HG03460 (cell line): ENCODE data around the gene HSP90B1.

Experiments
- ATAC-seq: cut with Tn5 transposase; IDR thresholded peaks from one replicate; pipeline ENCODE4 v1.9.1; 2021; ENCODE audit not compliant: unreplicated experiment

The HSP90B1 gene

GRCh38 chr12:103930034-103930786 lies at the start of gene HSP90B1:
TSS of gene HSP90B1 (plus strand) at chr12:103930410. CDS start at chr12:103930516, 106 bp downstream.
- ATAC-seq: peak; percentile 58

GRCh38 chr12:103881261-103881660 lies 48.9 kb upstream of the HSP90B1 start:
- no peak for ATAC-seq

GRCh38 chr12:103882861-103883596 lies 47.2 kb upstream of the HSP90B1 start:
- no peak for ATAC-seq

DNA sequence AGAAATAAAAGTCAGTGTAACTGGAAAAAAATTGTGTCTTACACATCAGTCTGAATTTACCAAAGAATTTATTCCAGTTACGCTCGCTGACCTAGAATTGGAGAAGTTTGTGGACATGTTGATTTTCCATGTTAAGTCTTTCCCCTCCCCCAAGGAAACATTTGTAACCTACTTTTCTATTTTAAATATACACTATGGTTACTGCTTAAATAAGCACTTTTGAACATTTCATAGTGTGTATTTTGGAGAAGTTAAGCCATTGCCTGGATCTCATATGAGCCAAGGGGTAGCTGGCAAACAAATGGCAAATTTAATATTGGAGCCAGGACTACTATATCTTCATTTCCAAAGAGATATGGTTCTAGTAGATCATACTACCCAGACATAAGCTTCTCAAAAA lies 46.3 kb upstream of the HSP90B1 start:
- no peak for ATAC-seq

GRCh38 chr12:103884316-103884715 lies 45.9 kb upstream of the HSP90B1 start:
- ATAC-seq: no peak

- ATAC-seq: no peak
These were observed 43.9 kb upstream of the HSP90B1 start for GRCh38 chr12:103886195-103886797.

DNA sequence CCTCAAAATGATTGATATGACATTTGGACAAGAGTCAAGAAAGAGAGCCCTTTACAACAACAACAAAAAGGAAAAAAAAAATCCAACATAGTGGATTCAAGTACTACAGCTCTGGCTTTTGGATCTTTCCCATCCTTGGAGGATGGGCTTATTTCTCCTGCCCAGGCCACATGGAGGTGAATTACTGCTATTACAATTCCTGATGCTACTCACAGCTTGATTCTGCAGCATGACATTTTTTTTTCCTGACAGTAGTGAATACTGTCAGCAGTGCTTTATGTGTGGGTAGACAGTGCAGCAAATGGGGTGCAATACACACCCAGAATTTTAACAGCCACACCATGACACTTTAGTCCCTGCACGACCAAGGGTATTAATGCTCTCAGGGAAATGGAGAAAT lies 42.5 kb upstream of the HSP90B1 start:
- ATAC-seq: no peak

DNA sequence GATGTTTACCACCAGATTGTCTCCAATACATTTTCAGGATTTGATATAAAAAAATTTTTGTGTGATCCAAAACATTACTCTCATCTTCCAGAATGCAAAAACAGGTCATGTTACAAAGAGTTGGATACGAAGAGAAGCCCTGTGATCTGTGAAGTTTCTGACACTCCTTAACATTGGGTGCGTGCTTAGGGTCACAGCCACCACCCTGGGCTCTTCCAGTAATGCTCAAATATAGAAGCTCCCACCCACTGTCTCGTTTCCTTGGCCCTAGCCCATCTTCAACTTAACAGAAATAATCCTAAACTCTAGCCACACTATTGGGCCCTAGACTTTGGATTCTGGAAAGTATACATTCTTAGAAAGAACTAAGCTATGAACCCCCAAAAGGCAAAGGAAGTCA lies 32.9 kb upstream of the HSP90B1 start:
- no peak for ATAC-seq

DNA sequence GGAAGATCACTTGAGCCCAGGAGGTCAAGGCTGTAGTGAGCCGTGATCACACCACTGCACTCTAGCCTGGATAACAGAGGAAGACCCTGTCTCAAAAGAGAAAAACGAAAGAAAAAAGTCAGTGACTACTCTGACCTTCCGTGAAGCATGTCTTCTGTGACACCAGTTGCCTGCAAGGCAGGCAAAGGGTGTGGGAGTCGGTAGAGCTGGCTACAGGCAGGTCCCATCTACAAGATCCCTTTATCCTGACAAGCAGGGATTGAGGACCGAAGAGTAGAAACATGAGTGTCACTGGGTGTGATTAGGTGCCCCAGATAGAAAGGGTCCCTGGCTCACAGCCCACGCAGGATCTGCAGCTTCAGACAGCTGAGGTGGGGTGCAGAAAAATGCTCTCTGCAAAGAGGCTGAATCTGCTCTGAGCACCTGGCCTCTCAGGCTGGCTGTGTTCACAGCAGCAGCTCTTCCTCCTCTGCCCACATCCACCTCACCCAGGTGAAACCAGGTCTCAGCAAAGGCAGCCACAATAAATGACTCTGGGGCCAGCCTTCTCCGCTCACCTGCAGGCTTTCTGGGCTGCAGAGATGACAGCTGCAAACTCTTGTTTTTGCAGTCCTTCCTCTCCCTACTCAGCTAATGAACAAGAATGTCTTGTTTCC lies 28.6 kb upstream of the HSP90B1 start:
- ATAC-seq: no peak

DNA sequence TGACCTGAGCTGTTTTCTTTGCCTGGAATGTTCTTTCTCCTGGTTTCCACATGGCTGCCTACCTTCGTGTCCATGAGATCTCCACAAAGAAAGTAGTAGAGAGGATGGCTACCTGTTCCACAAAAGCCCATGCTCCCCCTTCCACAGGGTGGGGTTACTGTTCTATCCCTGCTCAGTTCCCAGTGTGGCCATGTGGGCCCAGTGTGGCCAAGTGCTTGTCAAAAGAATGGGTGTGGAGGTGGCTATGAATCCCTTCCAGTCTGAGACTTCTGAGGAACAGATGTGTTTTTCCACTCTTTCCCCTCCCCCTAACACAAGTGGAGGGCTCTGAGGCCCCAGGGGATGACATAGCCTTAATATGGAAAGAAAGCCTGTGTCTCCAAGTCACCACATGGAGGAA lies 26.2 kb upstream of the HSP90B1 start:
- no peak for ATAC-seq

- ATAC-seq: no peak
These were observed 24.4 kb upstream of the HSP90B1 start for GRCh38 chr12:103905730-103906349.

DNA sequence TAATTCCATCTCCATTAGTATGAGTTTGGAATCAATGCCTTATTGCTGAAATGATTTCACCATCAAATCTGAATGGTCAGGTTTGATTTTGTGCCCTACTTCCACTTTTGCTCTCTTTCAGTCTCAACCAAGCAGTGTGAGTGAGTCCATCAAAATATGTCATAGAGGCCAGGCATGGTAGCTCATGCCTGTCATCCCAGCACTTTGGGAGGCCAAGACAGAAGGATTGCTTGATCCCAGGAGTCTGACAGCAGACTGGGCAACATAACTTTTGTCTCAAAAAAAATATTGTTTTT lies 22.0 kb upstream of the HSP90B1 start:
- ATAC-seq: no peak

- no peak for ATAC-seq
These were observed 21.3 kb upstream of the HSP90B1 start for GRCh38 chr12:103908877-103909276.

DNA sequence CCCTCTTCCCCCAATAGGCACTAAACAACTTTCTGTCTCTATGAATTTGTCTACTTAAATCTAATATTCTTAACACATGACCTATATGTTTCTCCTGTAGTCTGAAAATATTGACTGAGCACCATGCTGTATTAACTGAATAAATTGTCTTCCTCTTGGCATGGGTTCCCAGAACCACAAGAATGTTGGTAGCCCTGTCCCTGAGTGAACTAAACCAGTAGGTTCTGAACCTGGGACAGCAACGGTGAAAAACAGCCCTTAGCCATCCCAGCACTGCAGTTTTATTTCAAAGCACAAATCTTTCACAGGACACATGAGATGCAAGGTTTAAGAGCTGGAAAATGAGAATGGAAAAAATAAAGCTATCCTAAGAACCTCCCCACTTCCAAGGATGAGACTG lies 20.4 kb upstream of the HSP90B1 start:
- no peak for ATAC-seq

DNA sequence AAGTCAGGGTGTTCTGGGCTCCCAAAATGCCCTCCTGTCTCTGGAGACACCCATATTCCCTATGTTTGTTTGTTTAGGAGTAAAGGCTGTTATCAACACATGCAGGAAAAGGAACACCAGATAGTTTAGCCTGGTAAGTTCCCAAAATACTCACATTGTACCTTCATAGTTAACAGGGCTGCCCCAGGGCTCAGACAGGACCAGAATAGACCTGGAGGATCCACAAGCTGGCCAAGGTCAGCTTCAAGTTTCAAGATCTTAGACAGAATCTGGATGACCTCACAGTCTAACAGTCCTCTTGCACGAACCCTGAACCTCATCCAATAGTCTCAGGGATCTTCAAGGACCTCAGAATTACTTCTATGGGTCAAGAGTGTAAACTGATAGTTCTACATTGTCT lies 18.1 kb upstream of the HSP90B1 start:
- no peak for ATAC-seq

DNA sequence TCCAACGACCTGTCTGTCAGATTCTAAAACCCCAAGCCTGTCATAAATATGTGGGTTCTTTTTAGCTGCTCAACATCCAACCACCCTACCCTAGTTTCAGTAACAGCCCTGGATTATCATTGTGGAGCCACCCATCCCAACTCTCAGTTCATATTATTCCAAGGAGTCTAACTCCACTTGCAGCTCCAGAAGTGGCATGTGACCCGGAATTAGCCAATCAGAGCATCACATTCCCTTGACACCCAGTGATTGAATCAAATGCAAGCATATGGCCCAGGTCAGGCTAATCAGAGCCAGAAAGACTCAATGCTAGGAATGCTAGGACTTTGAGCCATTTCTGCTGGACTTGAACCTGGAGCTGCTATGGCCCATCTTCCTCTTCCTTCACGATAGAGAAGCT lies 17.1 kb upstream of the HSP90B1 start:
- no peak for ATAC-seq

DNA sequence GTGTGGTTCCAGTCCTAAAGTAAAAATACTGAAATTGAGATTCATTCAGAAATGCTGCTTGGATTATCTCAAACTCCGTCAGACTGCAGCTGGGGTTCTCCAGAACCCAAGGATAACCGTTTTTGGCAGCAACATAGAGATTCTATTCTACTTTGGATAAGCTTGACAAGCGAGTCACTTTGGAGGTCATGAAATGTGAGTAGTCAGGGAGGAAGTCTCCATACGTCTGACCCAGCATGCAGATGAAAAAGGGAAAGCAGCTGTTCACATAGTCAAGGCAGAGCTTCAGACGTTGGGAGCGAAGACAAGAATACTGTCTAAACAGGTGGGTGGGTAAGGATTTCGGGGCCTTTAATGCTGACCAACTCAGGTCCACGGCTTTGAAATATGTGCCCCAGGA lies 14.9 kb upstream of the HSP90B1 start:
- ATAC-seq: no peak

DNA sequence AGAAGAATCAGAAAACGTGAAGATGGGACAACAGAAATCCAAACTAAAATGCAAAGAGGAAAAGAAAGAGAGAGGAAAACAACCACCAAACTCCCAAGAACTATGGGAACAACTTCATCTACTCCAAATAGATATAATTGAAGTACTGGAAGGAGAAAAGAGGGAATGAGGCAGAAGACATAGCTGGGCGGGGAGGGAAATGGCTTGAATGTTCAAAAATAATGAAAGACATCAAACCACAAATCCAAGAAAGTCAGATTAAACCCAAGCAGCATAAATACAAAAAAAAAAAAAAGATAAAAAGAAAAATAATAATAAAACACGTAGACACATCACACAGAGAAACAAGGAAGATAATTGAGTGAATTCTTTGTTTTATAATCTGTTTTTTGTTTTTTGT lies 12.3 kb upstream of the HSP90B1 start:
- ATAC-seq: no peak

DNA sequence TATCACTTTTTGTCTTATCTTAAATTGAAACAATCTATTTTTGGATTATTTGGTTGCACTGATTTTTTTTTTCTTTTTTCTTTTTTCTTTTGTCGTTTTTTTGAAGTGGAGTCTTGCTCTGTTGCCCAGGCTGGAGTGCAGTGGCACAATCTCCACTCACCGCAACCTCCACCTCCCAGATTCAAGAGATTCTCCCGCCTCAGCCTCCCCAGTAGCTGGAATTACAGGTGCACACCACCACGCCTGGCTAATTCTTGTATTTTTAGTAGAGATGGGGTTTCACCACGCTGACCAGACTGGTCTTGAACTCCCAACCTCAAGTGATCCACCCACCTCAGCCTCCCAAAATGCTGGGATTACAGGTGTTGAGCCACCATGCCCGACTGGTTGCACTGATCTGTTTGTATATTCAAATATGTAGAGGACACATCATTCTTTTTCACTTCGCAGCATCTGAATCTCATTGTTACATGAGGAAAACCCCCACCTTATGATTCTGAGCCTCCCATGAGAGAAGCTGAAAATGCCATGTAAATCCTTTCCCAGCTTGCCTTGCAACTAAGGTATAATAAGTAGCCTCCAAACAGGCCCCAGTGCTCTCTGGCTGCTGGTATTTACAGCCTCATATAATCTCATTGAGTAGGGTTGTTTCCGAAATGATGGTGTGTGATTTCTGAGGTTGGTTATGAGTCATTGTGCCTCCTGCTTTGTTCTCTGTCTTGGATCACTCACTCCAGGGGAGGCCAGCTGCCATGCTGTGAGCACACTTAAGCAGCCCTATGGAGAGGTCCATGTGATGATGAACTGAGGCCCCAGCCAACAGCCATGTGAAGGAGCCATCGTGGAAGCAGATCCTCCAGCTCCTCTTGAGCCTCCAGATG lies 5.2 kb upstream of the HSP90B1 start:
- ATAC-seq: peak; percentile 40

DNA sequence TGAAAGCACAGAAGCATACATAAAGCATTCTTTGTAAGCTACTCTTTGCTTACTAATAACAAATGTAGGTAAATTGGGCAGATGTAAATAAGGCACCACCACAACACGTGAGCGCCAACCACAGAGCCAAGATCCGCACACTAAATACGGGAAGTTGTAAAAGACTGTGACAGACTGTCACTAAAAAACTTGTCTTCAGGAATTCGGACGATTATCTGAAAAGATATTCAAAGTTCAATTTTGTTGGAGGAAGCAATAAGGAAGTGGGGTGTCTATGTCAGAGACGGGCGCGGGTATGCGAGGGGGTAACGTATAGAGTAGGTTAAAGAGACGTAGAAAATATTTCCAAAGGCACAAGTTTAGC lies 1.5 kb upstream of the HSP90B1 start:
- ATAC-seq: peak; percentile 10
